Measurements from ENCODE around the gene GRIK4. TPM values are rescaled to one million over a fixed set of nuclear protein-coding genes. Genes with fewer than 3 reads are reported as not detected.

The GRIK4 gene
- total and polyA plus RNA-seq, 8 donors: 0.06 to 0.31 TPM; not detected in 6

GRCh38 chr11:120773501-120774031 is 262.0 kb downstream of the GRIK4 start:
- Histone ChIP-seq H3K36me3 (no peaks in the 10 kb centered on the region), H3K4me3 (no peak overlapping the region), H3K4me1 (no peaks in the 10 kb centered on the region), H3K27ac (no peak overlapping the region), H3K9me3 (peaks cover 0 to 4% (median under 1%) of the 10 kb centered on the region in 4 donors), H3K27me3 (peaks cover 0 to 21% (median 0%) of the 10 kb centered on the region in 3 donors)
- WGBS, 5 donors: 76 to 84% (median 79%) methylated on average over 5 of the region's 5 CpGs
- intact Hi-C loops (cut with DNase I; ENCODE audit: low total_unique reads): no loop called here
- no peak for DNase-seq
- TF ChIP-seq, protein P1, sequence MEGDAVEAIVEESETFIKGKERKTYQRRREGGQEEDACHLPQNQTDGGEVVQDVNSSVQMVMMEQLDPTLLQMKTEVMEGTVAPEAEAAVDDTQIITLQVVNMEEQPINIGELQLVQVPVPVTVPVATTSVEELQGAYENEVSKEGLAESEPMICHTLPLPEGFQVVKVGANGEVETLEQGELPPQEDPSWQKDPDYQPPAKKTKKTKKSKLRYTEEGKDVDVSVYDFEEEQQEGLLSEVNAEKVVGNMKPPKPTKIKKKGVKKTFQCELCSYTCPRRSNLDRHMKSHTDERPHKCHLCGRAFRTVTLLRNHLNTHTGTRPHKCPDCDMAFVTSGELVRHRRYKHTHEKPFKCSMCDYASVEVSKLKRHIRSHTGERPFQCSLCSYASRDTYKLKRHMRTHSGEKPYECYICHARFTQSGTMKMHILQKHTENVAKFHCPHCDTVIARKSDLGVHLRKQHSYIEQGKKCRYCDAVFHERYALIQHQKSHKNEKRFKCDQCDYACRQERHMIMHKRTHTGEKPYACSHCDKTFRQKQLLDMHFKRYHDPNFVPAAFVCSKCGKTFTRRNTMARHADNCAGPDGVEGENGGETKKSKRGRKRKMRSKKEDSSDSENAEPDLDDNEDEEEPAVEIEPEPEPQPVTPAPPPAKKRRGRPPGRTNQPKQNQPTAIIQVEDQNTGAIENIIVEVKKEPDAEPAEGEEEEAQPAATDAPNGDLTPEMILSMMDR (IDR thresholded peaks at IDR 0.05): no peak
- no peak for TF ChIP-seq EP300 (IDR thresholded peaks at IDR 0.05)
- TF ChIP-seq POLR2A (IDR thresholded peaks at IDR 0.05): no peak
- TF ChIP-seq POLR2AphosphoS5 (IDR thresholded peaks at IDR 0.05): no peak

- intact Hi-C loops (cut with DNase I; ENCODE audit: low total_unique reads): no loop called here
- H3K4me1 ChIP-seq: no peaks in the 10 kb centered on the region
- no peak overlapping the region for H3K27ac ChIP-seq
- no peak overlapping the region for H3K4me3 ChIP-seq
- H3K9me3 ChIP-seq: no peaks in the 10 kb centered on the region
- peaks cover 0 to 21% (median 0%) of the 10 kb centered on the region in 3 donors for H3K27me3 ChIP-seq
- WGBS, 5 donors: 68 to 76% (median 72%) methylated on average over 7 of the region's 7 CpGs
- TF ChIP-seq POLR2AphosphoS5 (IDR thresholded peaks at IDR 0.05) (no peak), POLR2A (IDR thresholded peaks at IDR 0.05) (no peak), EP300 (IDR thresholded peaks at IDR 0.05) (no peak)
- TF ChIP-seq, protein P1 (IDR thresholded peaks at IDR 0.05): no peak
- DNase-seq: no peak
- H3K36me3 ChIP-seq: no peaks in the 10 kb centered on the region
Measured at GRCh38 chr11:120774591-120775386, 263.2 kb downstream of the GRIK4 start.

GRCh38 chr11:120775986-120776951 is 264.7 kb downstream of the GRIK4 start:
- intact Hi-C loops (cut with DNase I; ENCODE audit: low total_unique reads): no loop called here
- H3K9me3 ChIP-seq: no peaks in the 10 kb centered on the region
- H3K27me3 ChIP-seq: peaks cover 0 to 21% (median 0%) of the 10 kb centered on the region in 3 donors
- TF ChIP-seq, protein P1 (IDR thresholded peaks at IDR 0.05): no peak
- TF ChIP-seq POLR2AphosphoS5 (IDR thresholded peaks at IDR 0.05) (no peak), EP300 (IDR thresholded peaks at IDR 0.05) (no peak), POLR2A (IDR thresholded peaks at IDR 0.05) (no peak)
- no peak for DNase-seq
- no peaks in the 10 kb centered on the region for H3K4me1 ChIP-seq
- H3K36me3 ChIP-seq: no peaks in the 10 kb centered on the region
- WGBS, 5 donors: 68 to 76% (median 71%) methylated on average over 17 of the region's 17 CpGs
- H3K4me3 ChIP-seq: no peak overlapping the region
- H3K27ac ChIP-seq: no peak overlapping the region
